ENCODE measurements around the gene PRAC1.

DNA sequence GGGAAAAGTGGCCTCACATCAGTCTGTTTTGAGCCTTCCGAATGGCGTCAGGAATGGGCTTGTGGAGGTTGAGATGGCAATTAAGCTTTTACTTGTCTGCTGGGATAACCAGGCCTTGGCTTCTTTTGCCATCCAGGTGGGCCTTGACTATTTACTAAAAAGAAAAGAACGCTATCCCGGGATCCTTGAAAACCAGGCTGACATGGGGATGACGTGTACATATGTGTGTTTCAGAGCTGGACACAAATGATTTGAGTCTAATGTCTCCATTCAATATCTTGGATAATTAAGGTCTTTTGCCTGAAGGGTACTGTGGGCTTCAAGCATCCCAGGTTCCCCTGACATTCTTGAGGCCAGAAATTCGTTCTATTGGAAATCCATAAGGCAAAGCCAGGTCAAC lies 38.8 kb upstream of the PRAC1 start:
- TF ChIP-seq, protein P1, sequence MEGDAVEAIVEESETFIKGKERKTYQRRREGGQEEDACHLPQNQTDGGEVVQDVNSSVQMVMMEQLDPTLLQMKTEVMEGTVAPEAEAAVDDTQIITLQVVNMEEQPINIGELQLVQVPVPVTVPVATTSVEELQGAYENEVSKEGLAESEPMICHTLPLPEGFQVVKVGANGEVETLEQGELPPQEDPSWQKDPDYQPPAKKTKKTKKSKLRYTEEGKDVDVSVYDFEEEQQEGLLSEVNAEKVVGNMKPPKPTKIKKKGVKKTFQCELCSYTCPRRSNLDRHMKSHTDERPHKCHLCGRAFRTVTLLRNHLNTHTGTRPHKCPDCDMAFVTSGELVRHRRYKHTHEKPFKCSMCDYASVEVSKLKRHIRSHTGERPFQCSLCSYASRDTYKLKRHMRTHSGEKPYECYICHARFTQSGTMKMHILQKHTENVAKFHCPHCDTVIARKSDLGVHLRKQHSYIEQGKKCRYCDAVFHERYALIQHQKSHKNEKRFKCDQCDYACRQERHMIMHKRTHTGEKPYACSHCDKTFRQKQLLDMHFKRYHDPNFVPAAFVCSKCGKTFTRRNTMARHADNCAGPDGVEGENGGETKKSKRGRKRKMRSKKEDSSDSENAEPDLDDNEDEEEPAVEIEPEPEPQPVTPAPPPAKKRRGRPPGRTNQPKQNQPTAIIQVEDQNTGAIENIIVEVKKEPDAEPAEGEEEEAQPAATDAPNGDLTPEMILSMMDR (IDR thresholded peaks at IDR 0.05; ENCODE audit: borderline replicate concordance, extremely low read depth, low read length, poor library complexity, severe bottlenecking): no peak
- no peak for TF ChIP-seq EZH2 (IDR thresholded peaks at IDR 0.05; ENCODE audit: borderline replicate concordance, low read depth, low read length, severe bottlenecking)
